Epithelial cell of proximal tubule (primary cell): ENCODE measurements around the gene RAB11FIP4. TPM values are rescaled to one million over a fixed set of nuclear protein-coding genes. Genes with fewer than 3 reads are reported as not detected.
A peak's percentile ranks its signal among the peaks of the same experiment; 100 is the strongest.

Experiments
- DNase-seq: peaks from one replicate; pipeline ENCODE4 v3.0.0-alpha.2; 2011; ENCODE audit warnings: low read depth
- H3K4me3 ChIP-seq: 2 replicates; pipeline ENCODE4 v1.5.1; 2011; ENCODE audit warnings: low read depth, mild to moderate bottlenecking, low read length
- CTCF ChIP-seq: conservative IDR thresholded peaks from 2 replicates; pipeline ENCODE4 v1.5.1; 2012; ENCODE audit warnings: low read depth, mild to moderate bottlenecking, low read length
- total RNA-seq: library from RNA; depleted of rRNA; stranded (reverse); fragments of >200 nt; gene quantifications from 2 replicates; pipeline ENCODE4 v1.2.3, GENCODE V29; 2015

RAB11FIP4 gene
- total RNA-seq, 1 donor from 2014 or later, result 15.1 TPM

DNA sequence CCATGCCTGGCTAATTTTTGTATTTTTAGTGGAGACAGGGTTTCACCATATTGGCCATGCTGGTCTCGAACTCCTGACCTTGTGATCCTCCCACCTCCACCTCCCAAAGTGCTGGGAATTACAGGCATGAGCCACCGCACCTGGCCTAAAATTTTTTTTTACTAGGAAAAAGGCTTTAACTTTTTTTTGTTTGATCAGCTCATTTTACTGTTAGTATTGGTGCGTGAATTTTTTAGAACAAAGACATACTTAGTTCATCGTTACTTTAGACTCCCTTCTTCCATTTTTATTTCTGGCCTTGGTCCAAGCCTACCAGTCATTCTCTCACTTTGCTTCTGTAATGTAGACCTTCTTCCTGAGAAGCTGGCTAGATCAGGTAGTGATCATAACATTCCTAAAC is 25.4 kb upstream of the RAB11FIP4 start:
- no peak for TF ChIP-seq CTCF
- H3K4me3 ChIP-seq, result no peak overlapping the region
- DNase-seq, result no peak

DNA sequence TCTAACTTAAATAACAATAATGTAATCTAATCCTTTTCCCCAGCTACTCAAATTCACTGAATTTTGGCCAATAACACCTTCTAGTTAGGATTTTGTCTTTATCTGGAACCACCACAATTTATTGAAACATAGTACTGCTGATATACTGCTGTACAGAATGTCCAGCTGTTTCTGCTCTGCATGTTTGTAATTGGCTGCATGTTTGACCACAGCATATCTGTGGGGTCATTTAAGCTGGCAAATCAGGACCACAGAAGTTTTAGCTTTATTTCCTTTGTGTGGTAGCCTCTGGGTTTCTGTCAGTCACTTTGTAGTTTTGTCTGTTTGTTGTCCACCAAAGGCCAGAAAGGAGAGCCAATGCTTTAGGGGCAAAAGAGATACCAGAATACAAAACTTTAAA is 22.2 kb upstream of the RAB11FIP4 start:
- no peak for TF ChIP-seq CTCF
- no peak for DNase-seq
- H3K4me3 ChIP-seq, result no peak overlapping the region

- no peak for TF ChIP-seq CTCF
- no peak overlapping the region for H3K4me3 ChIP-seq
- no peak for DNase-seq
These were observed 19.9 kb upstream of the RAB11FIP4 start for GRCh38 chr17:31371511-31372097.

DNA sequence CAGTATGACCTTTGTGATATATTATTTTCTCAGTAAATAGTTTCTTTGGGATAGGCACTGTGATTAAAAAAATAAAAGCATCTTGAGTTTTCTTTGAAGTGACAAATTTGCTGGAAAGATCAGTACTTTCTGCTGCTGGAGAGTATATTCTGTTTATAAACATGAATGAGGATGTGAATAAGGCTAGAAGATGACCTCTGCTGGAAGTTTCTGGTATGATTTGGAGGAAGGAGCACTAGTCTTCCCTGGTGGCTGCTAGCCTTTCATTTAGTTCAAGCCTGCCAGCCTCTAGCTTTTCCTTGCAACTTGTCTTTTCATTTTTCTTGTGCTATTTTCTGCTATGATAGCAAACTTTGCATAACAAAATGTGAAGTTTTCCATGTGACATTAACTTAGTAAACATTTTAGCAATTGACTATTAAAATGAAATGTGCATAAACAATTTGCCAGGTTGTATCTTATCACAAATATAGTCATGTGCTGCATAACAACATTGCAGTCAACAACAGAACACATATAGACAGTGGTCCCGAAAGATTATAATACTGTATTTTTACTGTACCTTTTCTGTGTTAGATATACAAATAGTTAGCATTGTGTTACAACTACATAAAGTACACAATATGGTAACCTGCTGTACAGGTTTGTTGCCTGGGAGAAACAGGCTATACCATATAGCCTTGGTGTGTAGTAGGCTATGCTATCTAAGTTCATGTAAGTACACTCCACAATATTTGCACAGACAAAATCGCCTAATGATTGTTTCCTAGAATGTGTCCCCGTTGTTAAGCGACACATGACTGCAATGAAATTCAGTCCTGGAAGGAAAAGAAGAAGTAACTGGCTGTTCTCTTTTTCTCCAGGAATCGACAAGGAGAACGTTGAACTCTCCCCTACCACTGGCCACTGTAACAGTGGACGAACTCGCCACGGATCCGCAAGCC is 18.1 kb upstream of the RAB11FIP4 start:
- H3K4me3 ChIP-seq, result no peak overlapping the region
- TF ChIP-seq CTCF, result peak; percentile 65
- DNase-seq, result no peak

DNA sequence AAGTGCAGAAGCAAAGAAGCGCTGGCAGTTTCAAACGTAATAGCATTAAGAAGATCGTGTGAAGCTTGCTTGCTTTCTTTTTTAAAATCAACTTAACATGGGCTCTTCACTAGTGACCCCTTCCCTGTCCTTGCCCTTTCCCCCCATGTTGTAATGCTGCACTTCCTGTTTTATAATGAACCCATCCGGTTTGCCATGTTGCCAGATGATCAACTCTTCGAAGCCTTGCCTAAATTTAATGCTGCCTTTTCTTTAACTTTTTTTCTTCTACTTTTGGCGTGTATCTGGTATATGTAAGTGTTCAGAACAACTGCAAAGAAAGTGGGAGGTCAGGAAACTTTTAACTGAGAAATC is 17.4 kb upstream of the RAB11FIP4 start:
- no peak overlapping the region for H3K4me3 ChIP-seq
- no peak for TF ChIP-seq CTCF
- DNase-seq, result no peak

GRCh38 chr17:31374503-31374902 is 17.0 kb upstream of the RAB11FIP4 start:
- no peak overlapping the region for H3K4me3 ChIP-seq
- no peak for TF ChIP-seq CTCF
- DNase-seq, result no peak
